Measurements from ENCODE around the gene PGA5.
"Not testable (repeated sequence)": the region's sequence is repeated elsewhere in the genome, so short reads cannot be mapped to it uniquely, and the experiment has no call there.

DNA sequence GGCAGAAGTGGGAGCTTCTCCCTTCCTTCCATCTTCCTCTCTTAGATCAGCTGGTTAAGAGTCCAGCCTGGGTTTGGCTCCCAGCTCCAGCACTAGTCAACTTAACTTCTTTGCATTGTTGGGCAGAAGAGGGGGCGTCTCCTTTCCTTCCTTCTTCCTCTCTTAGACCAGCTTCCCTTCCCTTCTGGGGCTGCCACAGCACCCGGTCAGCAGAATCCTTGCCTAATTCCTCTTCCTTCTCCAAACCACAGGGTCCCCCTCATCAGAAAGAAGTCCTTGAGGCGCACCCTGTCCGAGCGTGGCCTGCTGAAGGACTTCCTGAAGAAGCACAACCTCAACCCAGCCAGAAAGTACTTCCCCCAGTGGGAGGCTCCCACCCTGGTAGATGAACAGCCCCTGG lies 18.3 kb upstream of the PGA5 start:
- TF ChIP-seq, protein P1, sequence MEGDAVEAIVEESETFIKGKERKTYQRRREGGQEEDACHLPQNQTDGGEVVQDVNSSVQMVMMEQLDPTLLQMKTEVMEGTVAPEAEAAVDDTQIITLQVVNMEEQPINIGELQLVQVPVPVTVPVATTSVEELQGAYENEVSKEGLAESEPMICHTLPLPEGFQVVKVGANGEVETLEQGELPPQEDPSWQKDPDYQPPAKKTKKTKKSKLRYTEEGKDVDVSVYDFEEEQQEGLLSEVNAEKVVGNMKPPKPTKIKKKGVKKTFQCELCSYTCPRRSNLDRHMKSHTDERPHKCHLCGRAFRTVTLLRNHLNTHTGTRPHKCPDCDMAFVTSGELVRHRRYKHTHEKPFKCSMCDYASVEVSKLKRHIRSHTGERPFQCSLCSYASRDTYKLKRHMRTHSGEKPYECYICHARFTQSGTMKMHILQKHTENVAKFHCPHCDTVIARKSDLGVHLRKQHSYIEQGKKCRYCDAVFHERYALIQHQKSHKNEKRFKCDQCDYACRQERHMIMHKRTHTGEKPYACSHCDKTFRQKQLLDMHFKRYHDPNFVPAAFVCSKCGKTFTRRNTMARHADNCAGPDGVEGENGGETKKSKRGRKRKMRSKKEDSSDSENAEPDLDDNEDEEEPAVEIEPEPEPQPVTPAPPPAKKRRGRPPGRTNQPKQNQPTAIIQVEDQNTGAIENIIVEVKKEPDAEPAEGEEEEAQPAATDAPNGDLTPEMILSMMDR (IDR thresholded peaks at IDR 0.05), result not testable (repeated sequence)
- TF ChIP-seq POLR2A (IDR thresholded peaks at IDR 0.05), result not testable (repeated sequence)
